ENCODE measurements around the gene HSPH1. TPM values are rescaled to one million over a fixed set of nuclear protein-coding genes. Genes with fewer than 3 reads are reported as not detected.

Gene HSPH1
- total and polyA plus RNA-seq, 8 donors: 11.1 to 37.0 (median 21.1) TPM

DNA sequence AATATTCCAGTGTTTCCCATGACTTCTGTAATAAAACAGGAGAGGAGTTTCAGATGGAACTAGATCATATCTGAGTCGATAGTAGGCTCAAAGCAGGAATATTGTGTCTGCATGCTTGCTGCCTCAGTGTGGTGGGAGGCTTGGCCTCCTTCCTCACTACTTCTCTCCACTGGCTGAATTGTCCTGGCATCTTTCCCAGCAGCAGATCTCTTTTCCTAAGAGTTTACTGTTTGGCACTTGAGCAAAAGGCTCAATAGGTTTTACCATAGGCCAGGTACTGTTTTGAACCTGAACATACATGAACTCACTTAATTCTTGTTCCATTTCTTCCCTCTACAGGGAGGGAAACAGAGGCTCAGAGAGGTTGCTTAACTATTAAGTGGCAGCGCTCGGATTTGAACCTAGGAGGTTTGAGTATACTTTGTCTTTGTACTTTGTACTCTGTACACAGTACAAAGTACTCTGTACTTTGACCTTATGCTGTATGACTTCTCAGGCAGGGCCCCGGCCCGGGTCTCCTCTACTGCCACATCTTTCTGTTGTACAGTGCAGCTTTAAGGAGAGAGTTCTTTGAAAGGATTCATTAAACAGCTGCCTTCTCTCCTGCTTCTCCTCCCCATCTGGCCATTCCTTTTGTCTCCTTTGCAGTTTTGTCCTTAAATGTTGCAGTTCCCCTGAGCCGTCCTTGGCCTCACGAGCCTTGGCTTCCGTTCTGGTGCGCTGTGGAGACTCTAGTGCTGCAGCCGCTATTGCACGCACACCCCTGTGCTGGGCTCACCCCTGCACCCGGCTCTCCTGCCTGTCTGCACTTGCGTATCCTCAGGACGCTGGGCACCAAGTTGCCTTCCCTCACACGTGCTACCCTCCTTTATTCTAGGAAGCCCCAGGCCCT, 46.2 kb upstream of the HSPH1 start:
- WGBS, 2 donors: 73 to 76% methylated on average over 15 of the region's 15 CpGs
- ATAC-seq: peak in 2 of 4 donors; percentile 20 to 40

GRCh38 chr13:31204592-31204991, 42.9 kb upstream of the HSPH1 start:
- Histone ChIP-seq H3K4me1 (peaks cover 0 to 7% (median 0%) of the 10 kb centered on the region in 3 donors), H3K4me3 (no peak overlapping the region), H3K27me3 (no peaks in the 10 kb centered on the region), H3K36me3 (no peaks in the 10 kb centered on the region), H3K27ac (no peak overlapping the region), H3K9me3 (no peaks in the 10 kb centered on the region)
- DNase-seq (no peak), ATAC-seq (no peak), FAIRE-seq (no peak)
- WGBS, 2 donors: 75 to 80% methylated on average over 1 of the region's 1 CpG
- intact Hi-C loops (cut with DNase I): no loop called here
- no peak for TF ChIP-seq CTCF (IDR thresholded peaks at IDR 0.05)

More for the DNA sequence above, 46.2 kb upstream of the HSPH1 start:
- H3K36me3 ChIP-seq: no peaks in the 10 kb centered on the region
- no peak overlapping the region for H3K27ac ChIP-seq
- intact Hi-C loops (cut with DNase I): no loop called here
- H3K4me1 ChIP-seq: peaks cover 0 to 3% (median 3%) of the 10 kb centered on the region in 3 donors
- FAIRE-seq: no peak
- TF ChIP-seq CTCF (IDR thresholded peaks at IDR 0.05): no peak
- no peak overlapping the region for H3K4me3 ChIP-seq
- DNase-seq: no peak
- H3K27me3 ChIP-seq: no peaks in the 10 kb centered on the region
- no peaks in the 10 kb centered on the region for H3K9me3 ChIP-seq

DNA sequence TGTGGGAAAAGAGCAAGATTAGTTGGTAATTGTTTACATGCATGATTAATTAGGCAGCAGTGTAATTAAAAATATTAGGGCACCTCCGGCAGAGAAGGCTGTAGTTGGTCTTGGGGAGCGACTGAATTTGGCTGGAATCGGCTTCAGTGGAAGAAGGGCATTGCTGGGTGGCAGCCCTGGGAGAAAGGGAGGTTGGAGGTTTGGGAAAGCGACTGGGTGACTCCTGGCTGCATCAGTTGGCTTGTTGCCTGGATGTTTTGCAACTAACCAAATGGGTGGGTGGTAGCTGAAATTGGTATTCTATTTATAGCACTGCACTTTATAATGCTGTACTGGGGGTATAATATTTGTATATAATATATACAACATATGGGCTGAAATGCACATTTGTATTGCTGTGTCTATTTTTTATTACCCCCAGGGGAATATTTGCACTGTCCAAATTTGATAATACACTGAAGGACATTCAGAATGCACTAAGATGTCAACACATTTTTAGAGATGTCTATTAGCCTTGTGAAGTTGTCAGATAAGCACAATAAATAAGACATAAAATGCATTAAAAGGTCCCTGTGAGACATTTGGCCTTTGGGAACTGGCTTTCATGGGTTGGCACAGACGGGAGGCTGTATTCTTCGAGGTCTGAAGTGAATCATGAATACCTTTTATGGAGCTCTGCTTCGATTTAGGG, 39.8 kb upstream of the HSPH1 start:
- Histone ChIP-seq H3K36me3 (no peaks in the 10 kb centered on the region), H3K9me3 (no peaks in the 10 kb centered on the region), H3K4me3 (peak overlapping the region in 3 of 4 donors; percentile 80 to 85 (median 81)), H3K27ac (peak overlapping the region; percentile 85 to 98 (median 92)), H3K27me3 (no peaks in the 10 kb centered on the region), H3K4me1 (peaks cover 0 to 7% (median 0%) of the 10 kb centered on the region in 3 donors)
- DNase-seq (peak in 2 of 6 donors; percentile 11 to 24), FAIRE-seq (no peak), ATAC-seq (no peak)
- intact Hi-C loops (cut with DNase I): no loop called here
- 35 to 43% methylated on average over 7 of the region's 7 CpGs for WGBS, 2 donors
- TF ChIP-seq CTCF (IDR thresholded peaks at IDR 0.05): no peak

- peak overlapping the region; percentile 85 to 98 (median 92) for H3K27ac ChIP-seq
- intact Hi-C loops (cut with DNase I): no loop called here
- TF ChIP-seq CTCF (IDR thresholded peaks at IDR 0.05): no peak
- peaks cover 0 to 7% (median 0%) of the 10 kb centered on the region in 3 donors for H3K4me1 ChIP-seq
- H3K36me3 ChIP-seq: no peaks in the 10 kb centered on the region
- FAIRE-seq (no peak), DNase-seq (peak; percentile 50 to 83 (median 61)), ATAC-seq (peak; percentile 54 to 72 (median 63))
- WGBS, 2 donors: 0 to 1% methylated on average over 22 to 34 of the region's 34 CpGs
- H3K27me3 ChIP-seq: no peaks in the 10 kb centered on the region
- peak overlapping the region; percentile 61 to 85 (median 80) for H3K4me3 ChIP-seq
- H3K9me3 ChIP-seq: no peaks in the 10 kb centered on the region
Measured at GRCh38 chr13:31200637-31200971, 38.9 kb upstream of the HSPH1 start.
